ENCODE results near the gene CPA2. TPM values are rescaled to one million over a fixed set of nuclear protein-coding genes. Genes with fewer than 3 reads are reported as not detected.

Gene CPA2
- total and polyA plus RNA-seq, 2 donors (not counting 1 experiment from before 2014, with no cell fraction given) = 0.06 TPM; not detected in 1

- Histone ChIP-seq H3K4me3 (replicated peaks in 1 of 4; ENCODE audit: control extremely low read depth in 1 of 4, insufficient read depth in 1 of 4, low read depth in 3 of 4, low read length in 4 of 4) (no peak overlapping the region), H2AFZ (ENCODE audit: low read length) (no peak overlapping the region), H3K36me3 (ENCODE audit: control insufficient read depth, insufficient read depth, low read length) (no peaks in the 10 kb centered on the region), H4K20me1 (ENCODE audit: control insufficient read depth, extremely low read depth, insufficient read depth, low read length) (no peaks in the 10 kb centered on the region), H3K4me1 (ENCODE audit: control insufficient read depth, extremely low read depth, insufficient read depth, low read length) (peaks cover 7% of the 10 kb centered on the region), H3K79me2 (ENCODE audit: control insufficient read depth, insufficient read depth, low read length) (no peaks in the 10 kb centered on the region), H3K9ac (ENCODE audit: insufficient read depth, low read length) (no peak overlapping the region), H3K27me3 (ENCODE audit: control insufficient read depth, insufficient read depth, low read length) (no peaks in the 10 kb centered on the region), H3K9me3 (ENCODE audit: control insufficient read depth, insufficient read depth, low read depth, low read length) (no peaks in the 10 kb centered on the region), H3K27ac (ENCODE audit: insufficient read depth, low read length) (no peak overlapping the region), H3K4me2 (ENCODE audit: extremely low read depth, insufficient read depth, low read length) (no peak overlapping the region)
- peak; percentile 40 to 82 for DNase-seq (ENCODE audit: low read depth in 2 of 2)
- TF ChIP-seq EZH2 (IDR thresholded peaks at IDR 0.05; ENCODE audit: low read length, missing control alignments) (no peak), CTCF (conservative IDR thresholded peaks at IDR 0.05 in 1 of 2, IDR thresholded peaks at IDR 0.05 in 1 of 2; ENCODE audit: low read depth in 1 of 2, low read length in 2 of 2) (no peak)
Measured at GRCh38 chr7:130294314-130294713, 27.7 kb downstream of the CPA2 start.

- no peaks in the 10 kb centered on the region for H3K79me2 ChIP-seq (ENCODE audit: control insufficient read depth, insufficient read depth, low read length)
- no peak overlapping the region for H3K4me3 ChIP-seq (replicated peaks in 1 of 4; ENCODE audit: control extremely low read depth in 1 of 4, insufficient read depth in 1 of 4, low read depth in 3 of 4, low read length in 4 of 4)
- H3K27ac ChIP-seq (ENCODE audit: insufficient read depth, low read length) = no peak overlapping the region
- H4K20me1 ChIP-seq (ENCODE audit: control insufficient read depth, extremely low read depth, insufficient read depth, low read length) = no peaks in the 10 kb centered on the region
- no peak for DNase-seq (ENCODE audit: low read depth in 2 of 2)
- H2AFZ ChIP-seq (ENCODE audit: low read length) = no peak overlapping the region
- peaks cover 2% of the 10 kb centered on the region for H3K4me1 ChIP-seq (ENCODE audit: control insufficient read depth, extremely low read depth, insufficient read depth, low read length)
- no peaks in the 10 kb centered on the region for H3K27me3 ChIP-seq (ENCODE audit: control insufficient read depth, insufficient read depth, low read length)
- no peaks in the 10 kb centered on the region for H3K9me3 ChIP-seq (ENCODE audit: control insufficient read depth, insufficient read depth, low read depth, low read length)
- no peak overlapping the region for H3K4me2 ChIP-seq (ENCODE audit: extremely low read depth, insufficient read depth, low read length)
- no peaks in the 10 kb centered on the region for H3K36me3 ChIP-seq (ENCODE audit: control insufficient read depth, insufficient read depth, low read length)
- TF ChIP-seq CTCF (conservative IDR thresholded peaks at IDR 0.05 in 1 of 2, IDR thresholded peaks at IDR 0.05 in 1 of 2; ENCODE audit: low read depth in 1 of 2, low read length in 2 of 2) = no peak
- TF ChIP-seq EZH2 (IDR thresholded peaks at IDR 0.05; ENCODE audit: low read length, missing control alignments) = no peak
- H3K9ac ChIP-seq (ENCODE audit: insufficient read depth, low read length) = no peak overlapping the region
Measured at GRCh38 chr7:130296221-130296951, 29.7 kb downstream of the CPA2 start.

GRCh38 chr7:130297628-130298543 lies 31.2 kb downstream of the CPA2 start:
- no peaks in the 10 kb centered on the region for H4K20me1 ChIP-seq (ENCODE audit: control insufficient read depth, extremely low read depth, insufficient read depth, low read length)
- H2AFZ ChIP-seq (ENCODE audit: low read length) = no peak overlapping the region
- H3K36me3 ChIP-seq (ENCODE audit: control insufficient read depth, insufficient read depth, low read length) = no peaks in the 10 kb centered on the region
- TF ChIP-seq EZH2 (IDR thresholded peaks at IDR 0.05; ENCODE audit: low read length, missing control alignments) (no peak), CTCF (conservative IDR thresholded peaks at IDR 0.05 in 1 of 2, IDR thresholded peaks at IDR 0.05 in 1 of 2; ENCODE audit: low read depth in 1 of 2, low read length in 2 of 2) (no peak)
- H3K4me2 ChIP-seq (ENCODE audit: extremely low read depth, insufficient read depth, low read length) = no peak overlapping the region
- H3K4me3 ChIP-seq (replicated peaks in 1 of 4; ENCODE audit: control extremely low read depth in 1 of 4, insufficient read depth in 1 of 4, low read depth in 3 of 4, low read length in 4 of 4) = no peak overlapping the region
- no peaks in the 10 kb centered on the region for H3K9me3 ChIP-seq (ENCODE audit: control insufficient read depth, insufficient read depth, low read depth, low read length)
- H3K9ac ChIP-seq (ENCODE audit: insufficient read depth, low read length) = no peak overlapping the region
- H3K79me2 ChIP-seq (ENCODE audit: control insufficient read depth, insufficient read depth, low read length) = no peaks in the 10 kb centered on the region
- no peaks in the 10 kb centered on the region for H3K27me3 ChIP-seq (ENCODE audit: control insufficient read depth, insufficient read depth, low read length)
- DNase-seq (ENCODE audit: low read depth in 2 of 2) = no peak
- no peak overlapping the region for H3K27ac ChIP-seq (ENCODE audit: insufficient read depth, low read length)
- H3K4me1 ChIP-seq (ENCODE audit: control insufficient read depth, extremely low read depth, insufficient read depth, low read length) = peaks cover 2% of the 10 kb centered on the region
